Loucy (cell line): ENCODE measurements around the gene STYXL2.

Experiments
- H2AFZ ChIP-seq: fragments of 200-600 bp; sonication (generic); 2 replicates; pipeline ENCODE4 v1.6.0; 2016; ENCODE audit warnings: antibody characterized with exemption, mild to moderate bottlenecking, low read length, moderate library complexity
- H3F3A ChIP-seq: fragments of 200-600 bp; 2 replicates; pipeline ENCODE4 v1.6.0; 2016; ENCODE audit warnings: antibody characterized with exemption, low read depth, mild to moderate bottlenecking
- H3K27me3 ChIP-seq: fragments of 200-600 bp; sonication (generic); 2 replicates; pipeline ENCODE4 v1.6.1; 2014; ENCODE audit warnings: low read length, mild to moderate bottlenecking; ENCODE audit not compliant: insufficient read depth, poor library complexity, severe bottlenecking
- H3K36me3 ChIP-seq: fragments of 200-600 bp; sonication (generic); 2 replicates; pipeline ENCODE4 v1.6.1; 2016; ENCODE audit warnings: low read length; ENCODE audit not compliant: insufficient read depth
- H3K4me1 ChIP-seq: fragments of 200-600 bp; sonication (generic); 2 replicates; pipeline ENCODE4 v1.5.1; 2014; ENCODE audit warnings: low read length, mild to moderate bottlenecking; ENCODE audit not compliant: insufficient read depth, poor library complexity, severe bottlenecking
- H3K4me2 ChIP-seq: fragments of 200-600 bp; sonication (generic); 2 replicates; pipeline ENCODE4 v1.6.0; 2014; ENCODE audit warnings: antibody characterized with exemption, low read length, low read depth, mild to moderate bottlenecking; ENCODE audit not compliant: poor library complexity, severe bottlenecking
- H3K4me3 ChIP-seq: fragments of 200-600 bp; sonication (generic); 2 replicates; pipeline ENCODE4 v1.5.1; 2014; ENCODE audit warnings: low read length, mild to moderate bottlenecking, mixed read lengths; ENCODE audit not compliant: poor library complexity, severe bottlenecking
- H3K79me2 ChIP-seq: fragments of 200-600 bp; sonication (generic); 2 replicates; pipeline ENCODE4 v1.6.1; 2014; ENCODE audit warnings: low read length; ENCODE audit not compliant: insufficient read depth
- H3K9ac ChIP-seq: fragments of 200-600 bp; sonication (generic); 2 replicates; pipeline ENCODE4 v1.6.0; 2014; ENCODE audit warnings: mild to moderate bottlenecking, low read depth, low read length, moderate library complexity; ENCODE audit not compliant: poor library complexity, severe bottlenecking
- H3K9me2 ChIP-seq: fragments of 200-600 bp; sonication (generic); replicated peaks from 2 replicates; pipeline ENCODE4 v1.6.1; 2016; ENCODE audit warnings: low read depth, low read length, mixed read lengths
- H3K9me3 ChIP-seq: fragments of 200-600 bp; sonication (generic); 2 replicates; pipeline ENCODE4 v1.6.1; 2014; ENCODE audit warnings: mild to moderate bottlenecking, antibody characterized with exemption, low read length, low read depth; ENCODE audit not compliant: insufficient read depth
- H4K20me1 ChIP-seq: fragments of 200-600 bp; sonication (generic); 2 replicates; pipeline ENCODE4 v1.6.0; 2014; ENCODE audit warnings: antibody characterized with exemption, low read length, mild to moderate bottlenecking; ENCODE audit not compliant: insufficient read depth, poor library complexity, severe bottlenecking
- EZH2phosphoT487 ChIP-seq: fragments of 200-600 bp; IDR thresholded peaks from 2 replicates; pipeline ENCODE4 v1.6.1; 2018; ENCODE audit warnings: antibody characterized with exemption, mild to moderate bottlenecking, moderate library complexity, borderline replicate concordance
- TF ChIP-seq, protein P1 (sequence below): fragments of 200-600 bp; sonication (generic); conservative IDR thresholded peaks from 2 replicates; pipeline ENCODE4 v1.5.1; 2014; ENCODE audit warnings: mild to moderate bottlenecking, antibody characterized with exemption, low read length

Gene STYXL2

GRCh38 chr1:167065471-167065870 is 28.4 kb upstream of the STYXL2 start:
- Histone ChIP-seq H4K20me1 (no peaks in the 10 kb centered on the region), H3K36me3 (peaks cover 68% of the 10 kb centered on the region; the same call in 1 of the 2 replicates), H2AFZ (no peak overlapping the region), H3K9me2 (no peaks in the 10 kb centered on the region), H3K9ac (no peak overlapping the region), H3K79me2 (no peaks in the 10 kb centered on the region), H3K27me3 (no peaks in the 10 kb centered on the region), H3K4me2 (no peak overlapping the region), H3K4me3 (no peak overlapping the region), H3F3A (no peaks in the 10 kb centered on the region), H3K9me3 (no peaks in the 10 kb centered on the region), H3K4me1 (no peaks in the 10 kb centered on the region)
- no peak for TF ChIP-seq EZH2phosphoT487
- TF ChIP-seq, protein P1, sequence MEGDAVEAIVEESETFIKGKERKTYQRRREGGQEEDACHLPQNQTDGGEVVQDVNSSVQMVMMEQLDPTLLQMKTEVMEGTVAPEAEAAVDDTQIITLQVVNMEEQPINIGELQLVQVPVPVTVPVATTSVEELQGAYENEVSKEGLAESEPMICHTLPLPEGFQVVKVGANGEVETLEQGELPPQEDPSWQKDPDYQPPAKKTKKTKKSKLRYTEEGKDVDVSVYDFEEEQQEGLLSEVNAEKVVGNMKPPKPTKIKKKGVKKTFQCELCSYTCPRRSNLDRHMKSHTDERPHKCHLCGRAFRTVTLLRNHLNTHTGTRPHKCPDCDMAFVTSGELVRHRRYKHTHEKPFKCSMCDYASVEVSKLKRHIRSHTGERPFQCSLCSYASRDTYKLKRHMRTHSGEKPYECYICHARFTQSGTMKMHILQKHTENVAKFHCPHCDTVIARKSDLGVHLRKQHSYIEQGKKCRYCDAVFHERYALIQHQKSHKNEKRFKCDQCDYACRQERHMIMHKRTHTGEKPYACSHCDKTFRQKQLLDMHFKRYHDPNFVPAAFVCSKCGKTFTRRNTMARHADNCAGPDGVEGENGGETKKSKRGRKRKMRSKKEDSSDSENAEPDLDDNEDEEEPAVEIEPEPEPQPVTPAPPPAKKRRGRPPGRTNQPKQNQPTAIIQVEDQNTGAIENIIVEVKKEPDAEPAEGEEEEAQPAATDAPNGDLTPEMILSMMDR, result no peak

DNA sequence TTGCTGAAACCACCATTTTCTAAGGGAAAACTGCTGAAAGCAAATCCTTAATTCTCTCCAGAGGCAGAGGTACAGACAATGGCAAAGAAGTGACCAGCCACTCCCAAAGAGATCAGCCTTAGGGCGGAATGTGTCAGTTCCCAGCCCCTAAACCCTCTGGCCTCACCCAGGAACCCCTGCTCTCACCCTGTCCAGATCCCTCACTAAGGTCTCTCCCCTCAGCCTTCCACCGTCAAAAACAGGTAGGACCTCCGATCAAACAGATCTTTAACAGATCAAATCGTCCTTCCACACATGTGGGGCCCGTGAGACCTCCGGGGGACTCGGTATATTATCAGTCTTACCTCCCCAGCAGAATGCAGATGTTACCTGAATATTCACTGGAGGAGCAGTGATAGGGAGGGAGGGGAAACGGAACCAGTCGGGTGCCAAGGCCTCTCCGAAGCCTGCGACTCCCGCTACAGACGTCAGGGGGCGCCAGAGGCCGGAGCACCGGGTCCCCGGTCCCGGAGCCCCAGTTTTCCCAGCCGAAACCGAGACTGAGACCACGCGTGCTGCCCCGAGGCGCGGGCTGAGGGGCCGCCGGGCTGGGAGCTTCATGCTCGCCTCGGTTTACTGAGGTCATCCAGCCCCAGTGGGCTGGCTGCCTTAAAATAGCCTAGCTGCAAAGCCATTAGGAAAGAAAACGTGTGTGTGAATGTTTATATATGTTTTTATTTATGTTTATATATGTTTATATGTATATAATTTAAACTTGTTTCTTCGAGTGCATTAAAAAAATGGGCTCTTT is 27.3 kb upstream of the STYXL2 start:
- no peaks in the 10 kb centered on the region for H3K79me2 ChIP-seq
- H3K4me1 ChIP-seq, result no peaks in the 10 kb centered on the region
- no peaks in the 10 kb centered on the region for H3K9me2 ChIP-seq
- H2AFZ ChIP-seq, result no peak overlapping the region
- H3K36me3 ChIP-seq, result peaks cover 70% of the 10 kb centered on the region; the same call in 1 of the 2 replicates
- no peak overlapping the region for H3K9ac ChIP-seq
- H3K27me3 ChIP-seq, result no peaks in the 10 kb centered on the region
- TF ChIP-seq, protein P1, result peak; percentile 95
- TF ChIP-seq EZH2phosphoT487, result no peak
- no peak overlapping the region for H3K4me2 ChIP-seq
- no peaks in the 10 kb centered on the region for H4K20me1 ChIP-seq
- no peaks in the 10 kb centered on the region for H3F3A ChIP-seq
- no peak overlapping the region for H3K4me3 ChIP-seq
- no peaks in the 10 kb centered on the region for H3K9me3 ChIP-seq

GRCh38 chr1:167067904-167068303 is 26.0 kb upstream of the STYXL2 start:
- H4K20me1 ChIP-seq, result no peaks in the 10 kb centered on the region
- H3F3A ChIP-seq, result no peaks in the 10 kb centered on the region
- H3K36me3 ChIP-seq, result peaks cover 75% of the 10 kb centered on the region; the same call in 1 of the 2 replicates
- no peaks in the 10 kb centered on the region for H3K27me3 ChIP-seq
- H3K9me3 ChIP-seq, result no peaks in the 10 kb centered on the region
- H3K4me2 ChIP-seq, result no peak overlapping the region
- H3K4me3 ChIP-seq, result no peak overlapping the region
- H3K9me2 ChIP-seq, result no peaks in the 10 kb centered on the region
- H3K9ac ChIP-seq, result no peak overlapping the region
- TF ChIP-seq EZH2phosphoT487, result no peak
- no peaks in the 10 kb centered on the region for H3K79me2 ChIP-seq
- H2AFZ ChIP-seq, result no peak overlapping the region
- no peaks in the 10 kb centered on the region for H3K4me1 ChIP-seq
